ENCODE measurements around the gene RBM12. TPM values are rescaled to one million over a fixed set of nuclear protein-coding genes. Genes with fewer than 3 reads are reported as not detected.

The RBM12 gene
- total and polyA plus RNA-seq, 2 of the 8 experiments (the other 6 are each of a cell fraction or from before 2014, with no cell fraction given): 187 to 214 TPM

GRCh38 chr20:35635652-35636051 lies 29.0 kb downstream of the RBM12 start (continued):
- no peak for TF ChIP-seq BCL11A (IDR thresholded peaks at IDR 0.05; ENCODE audit: low read depth in 2 of 2, low read length in 2 of 2)
- TF ChIP-seq CHD2 (IDR thresholded peaks at IDR 0.05; ENCODE audit: low read length): no peak
- no peak for TF ChIP-seq POLR2A (IDR thresholded peaks at IDR 0.05; ENCODE audit: control extremely low read depth in 1 of 2, low read depth in 2 of 2, low read length in 2 of 2)
- TF ChIP-seq RBBP5 (IDR thresholded peaks at IDR 0.05; ENCODE audit: borderline replicate concordance, low read depth, low read length): no peak
- no peak for TF ChIP-seq BACH1 (IDR thresholded peaks at IDR 0.05; ENCODE audit: low read length)
- no peak for TF ChIP-seq E2F6 (IDR thresholded peaks at IDR 0.05)
- TF ChIP-seq EZH2 (IDR thresholded peaks at IDR 0.05; ENCODE audit: low read depth, low read length, severe bottlenecking): no peak
- TF ChIP-seq CTBP2 (IDR thresholded peaks at IDR 0.05; ENCODE audit: borderline replicate concordance, insufficient read depth, insufficient read length, low read length): no peak
- no peak for TF ChIP-seq RXRA (IDR thresholded peaks at IDR 0.05; ENCODE audit: insufficient read depth, low read depth, low read length)
- TF ChIP-seq POU5F1 (IDR thresholded peaks at IDR 0.05; ENCODE audit: low read depth, low read length): no peak
